A673 (cell line): Measurements from ENCODE around the gene COA3.

Experiments used
- EZH2 ChIP-seq: fragments of 200-600 bp; sonication (generic); IDR thresholded peaks from 2 replicates; pipeline ENCODE4 v1.6.1; 2017; ENCODE audit warnings: borderline replicate concordance, low read depth, mild to moderate bottlenecking, mixed read lengths, antibody characterized with exemption, low read length; ENCODE audit not compliant: poor library complexity, severe bottlenecking
- TF ChIP-seq, protein P1 (sequence below): fragments of 300-800, 200-600 bp; sonication (generic); conservative IDR thresholded peaks from 2 replicates; pipeline ENCODE4 v1.5.1; 2017; ENCODE audit warnings: low read depth, mild to moderate bottlenecking, antibody characterized with exemption, low read length, moderate library complexity, mixed read lengths

DNA sequence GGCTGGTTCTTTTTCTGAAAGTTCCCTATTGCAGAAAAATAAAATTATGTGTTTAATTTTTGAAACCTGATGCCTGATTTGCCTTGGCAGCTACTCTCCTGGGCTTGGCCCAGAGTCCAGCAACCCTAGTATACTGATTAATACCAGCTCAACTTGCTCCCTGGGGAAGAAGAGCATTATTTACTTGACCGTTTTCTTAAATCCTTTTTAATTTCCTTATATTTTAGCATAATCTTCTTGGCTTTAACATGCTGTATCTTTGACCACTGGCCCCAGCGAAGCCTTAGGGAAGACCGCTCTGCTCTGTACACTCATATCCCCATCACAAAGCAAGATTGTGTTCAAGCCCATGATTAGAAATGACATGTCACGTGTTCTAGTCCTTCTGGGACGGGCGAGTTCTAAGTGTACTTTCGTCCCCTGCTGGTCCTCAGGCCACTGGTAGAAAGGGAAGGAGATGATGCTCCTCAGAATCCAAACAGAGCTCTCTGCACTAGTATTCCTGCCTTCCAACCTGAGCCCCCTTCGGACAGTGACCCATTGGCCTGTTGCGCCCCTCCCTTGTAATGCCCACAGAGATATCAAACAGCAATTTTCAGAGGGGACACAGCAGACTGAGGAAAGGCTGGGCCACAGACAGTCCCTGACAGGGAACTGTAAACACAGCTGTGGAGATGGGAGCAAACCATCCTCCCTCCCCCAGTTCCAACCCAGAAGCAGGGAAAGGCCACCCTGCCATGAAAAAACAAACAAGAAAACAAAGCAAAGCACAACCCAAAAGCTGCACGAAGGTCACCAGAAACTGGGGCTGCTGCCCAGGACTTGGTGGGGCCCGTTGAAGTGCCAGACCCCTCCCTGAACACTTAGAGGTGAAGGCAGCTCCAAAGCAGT lies 49.4 kb downstream of the COA3 start:
- TF ChIP-seq, protein P1, sequence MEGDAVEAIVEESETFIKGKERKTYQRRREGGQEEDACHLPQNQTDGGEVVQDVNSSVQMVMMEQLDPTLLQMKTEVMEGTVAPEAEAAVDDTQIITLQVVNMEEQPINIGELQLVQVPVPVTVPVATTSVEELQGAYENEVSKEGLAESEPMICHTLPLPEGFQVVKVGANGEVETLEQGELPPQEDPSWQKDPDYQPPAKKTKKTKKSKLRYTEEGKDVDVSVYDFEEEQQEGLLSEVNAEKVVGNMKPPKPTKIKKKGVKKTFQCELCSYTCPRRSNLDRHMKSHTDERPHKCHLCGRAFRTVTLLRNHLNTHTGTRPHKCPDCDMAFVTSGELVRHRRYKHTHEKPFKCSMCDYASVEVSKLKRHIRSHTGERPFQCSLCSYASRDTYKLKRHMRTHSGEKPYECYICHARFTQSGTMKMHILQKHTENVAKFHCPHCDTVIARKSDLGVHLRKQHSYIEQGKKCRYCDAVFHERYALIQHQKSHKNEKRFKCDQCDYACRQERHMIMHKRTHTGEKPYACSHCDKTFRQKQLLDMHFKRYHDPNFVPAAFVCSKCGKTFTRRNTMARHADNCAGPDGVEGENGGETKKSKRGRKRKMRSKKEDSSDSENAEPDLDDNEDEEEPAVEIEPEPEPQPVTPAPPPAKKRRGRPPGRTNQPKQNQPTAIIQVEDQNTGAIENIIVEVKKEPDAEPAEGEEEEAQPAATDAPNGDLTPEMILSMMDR, result no peak
- no peak for TF ChIP-seq EZH2
